ENCODE measurements around the gene CEACAM16. TPM values are rescaled to one million over a fixed set of nuclear protein-coding genes. Genes with fewer than 3 reads are reported as not detected.

Gene CEACAM16
- total and polyA plus RNA-seq, 10 of the 15 experiments (the other 5 are each of a cell fraction or from before 2014, with no cell fraction given) = not detected

DNA sequence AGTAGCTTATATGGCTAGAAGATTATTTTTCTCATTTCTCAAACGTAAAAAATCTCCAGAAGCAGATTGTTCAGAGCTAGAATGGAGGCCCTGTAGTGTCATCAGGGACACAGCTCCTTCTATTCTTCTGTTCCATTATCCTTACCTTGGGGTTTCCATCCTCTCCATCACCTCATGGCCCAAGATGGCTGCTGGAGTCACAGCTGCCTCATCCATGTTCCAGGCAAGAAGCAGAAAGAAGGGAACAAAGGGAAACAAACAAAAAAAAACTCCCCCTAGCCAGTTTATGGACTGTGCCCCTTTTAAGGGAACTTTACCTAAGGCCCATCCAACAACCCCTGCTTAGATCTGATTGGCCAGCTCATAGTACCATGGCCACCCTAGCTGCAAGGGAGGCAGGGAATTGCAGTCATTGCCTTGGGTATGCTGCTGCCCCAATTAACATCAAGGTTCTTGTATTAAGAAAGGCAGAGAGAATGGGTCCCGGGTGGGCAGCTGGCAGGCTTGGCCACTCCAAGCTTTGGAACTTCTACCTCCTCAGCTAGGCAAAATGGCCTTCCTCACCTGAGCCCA is 15.7 kb downstream of the CEACAM16 start:
- DNase-seq (ENCODE audit: low read depth, low spot score) = no peak
- RAD21 ChIA-PET (ENCODE audit: unreplicated experiment) = interaction anchor here (1.8 kb wide), 1 partner anchor 10 kb away, joined by 5 read pairs; no protein-coding TSS in a partner anchor
- CTCF ChIA-PET = interaction anchor here (0.9 to 3.4 kb wide), 4 partner anchors 9 to 84 kb away, joined by 3 to 22 read pairs (median 3); no protein-coding TSS in a partner anchor
- H3K36me3 ChIP-seq (ENCODE audit: control insufficient read depth in 2 of 2, insufficient read depth in 2 of 2, low read length in 1 of 2) = no peaks in the 10 kb centered on the region
- no peak overlapping the region for H3K9ac ChIP-seq (ENCODE audit: control insufficient read depth, insufficient read depth, low read length)
- H2AFZ ChIP-seq (ENCODE audit: control insufficient read depth, low read depth, low read length) = no peak overlapping the region
- no TSS peak for BruUV-seq (replicated peaks)
- no peak overlapping the region for H3K4me2 ChIP-seq (ENCODE audit: control insufficient read depth, insufficient read depth)
- peaks cover 10% of the 10 kb centered on the region; the same call in 2 of the 3 replicates for H3K9me3 ChIP-seq (replicated peaks; ENCODE audit: control insufficient read depth, insufficient read depth, low read length)
- SMC1A ChIA-PET (ENCODE audit: uncharacterized antibody, unreplicated experiment) = interaction anchor here (0.6 to 2.1 kb wide), 3 partner anchors 9 to 150 kb away, joined by 3 to 8 read pairs (median 3); no protein-coding TSS in a partner anchor
- H3K27me3 ChIP-seq (replicated peaks in 1 of 2; ENCODE audit: control insufficient read depth in 2 of 2, insufficient read depth in 2 of 2, low read length in 1 of 2) = no peaks in the 10 kb centered on the region
- WGBS (ENCODE audit: insufficient coverage, insufficient replicate concordance, low lambda C conversion rate, missing lambda C conversion rate) = 21% methylated on average over 2 of the region's 2 CpGs
- POLR2A ChIA-PET = interaction anchor here (0.6 kb wide), 1 partner anchor 21 kb away, joined by 4 read pairs; no protein-coding TSS in a partner anchor
- intact Hi-C loops (cut with micrococcal nuclease; ENCODE audit: unreplicated experiment) (no loop called here), in situ Hi-C loops (cut with MboI) (no loop called here)
- no peak for FAIRE-seq
- no peak overlapping the region for H3K4me3 ChIP-seq
- H3K79me2 ChIP-seq (ENCODE audit: control insufficient read depth, insufficient read depth, low read length) = no peaks in the 10 kb centered on the region
- peaks cover 6% of the 10 kb centered on the region for H3K4me1 ChIP-seq (ENCODE audit: control insufficient read depth, insufficient read depth, low read length)
- no peaks in the 10 kb centered on the region for H4K20me1 ChIP-seq (ENCODE audit: control insufficient read depth, insufficient read depth)
- no peak for ATAC-seq
- H3K27ac ChIP-seq (ENCODE audit: control insufficient read depth, insufficient read depth) = no peak overlapping the region
- no peak for TF ChIP-seq SMARCA5 (IDR thresholded peaks at IDR 0.05)
- TF ChIP-seq CTCF (IDR thresholded peaks at IDR 0.05 in 2 of 3, conservative IDR thresholded peaks at IDR 0.05 in 1 of 3; ENCODE audit: control insufficient read depth in 2 of 3, extremely low read depth in 1 of 3, insufficient read depth in 1 of 3, low read depth in 3 of 3, low read length in 3 of 3) = no peak
- TF ChIP-seq RFX5 (IDR thresholded peaks at IDR 0.05; ENCODE audit: low read depth, low read length) = no peak
- TF ChIP-seq, protein P1, sequence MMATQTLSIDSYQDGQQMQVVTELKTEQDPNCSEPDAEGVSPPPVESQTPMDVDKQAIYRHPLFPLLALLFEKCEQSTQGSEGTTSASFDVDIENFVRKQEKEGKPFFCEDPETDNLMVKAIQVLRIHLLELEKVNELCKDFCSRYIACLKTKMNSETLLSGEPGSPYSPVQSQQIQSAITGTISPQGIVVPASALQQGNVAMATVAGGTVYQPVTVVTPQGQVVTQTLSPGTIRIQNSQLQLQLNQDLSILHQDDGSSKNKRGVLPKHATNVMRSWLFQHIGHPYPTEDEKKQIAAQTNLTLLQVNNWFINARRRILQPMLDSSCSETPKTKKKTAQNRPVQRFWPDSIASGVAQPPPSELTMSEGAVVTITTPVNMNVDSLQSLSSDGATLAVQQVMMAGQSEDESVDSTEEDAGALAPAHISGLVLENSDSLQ (IDR thresholded peaks at IDR 0.05) = no peak
- TF ChIP-seq TBL1XR1 (IDR thresholded peaks at IDR 0.05; ENCODE audit: low read depth, low read length) = no peak
- TF ChIP-seq CHD2 (IDR thresholded peaks at IDR 0.05; ENCODE audit: borderline replicate concordance, low read depth, low read length) = no peak
- no peak for TF ChIP-seq HSF1 (IDR thresholded peaks at IDR 0.05; ENCODE audit: low read depth, low read length)
- TF ChIP-seq RCOR1 (conservative IDR thresholded peaks at IDR 0.05; ENCODE audit: low read depth, low read length) = no peak
- TF ChIP-seq E2F4 (IDR thresholded peaks at IDR 0.05; ENCODE audit: low read depth, low read length) = no peak
- TF ChIP-seq SIX5 (IDR thresholded peaks at IDR 0.05; ENCODE audit: low read depth, low read length, severe bottlenecking) = no peak
- TF ChIP-seq STAT1 (conservative IDR thresholded peaks at IDR 0.05) = no peak
- no peak for TF ChIP-seq HDAC6 (IDR thresholded peaks at IDR 0.05; ENCODE audit: unreplicated experiment)
- no peak for TF ChIP-seq ZNF687 (IDR thresholded peaks at IDR 0.05)
- TF ChIP-seq DPF2 (IDR thresholded peaks at IDR 0.05) = no peak

Measured in GM12878 (cell line).